Activated CD4-positive, alpha-beta T cell treated with anti-CD3 and anti-CD28 coated beads, Interleukin-2, amount 50 U/mL, for 16 hours (primary cell): ENCODE results near the gene CUX1.
"Not testable (repeated sequence)": the region's sequence is repeated elsewhere in the genome, so short reads cannot be mapped to it uniquely, and the experiment has no call there.

Experiments used
- DNase-seq: peaks from one replicate; pipeline ENCODE4 v3.0.0-alpha.2; 2020

Gene CUX1

GRCh38 chr7:102111061-102112041, 293.9 kb downstream of the CUX1 start:
- no peak for DNase-seq

GRCh38 chr7:102115181-102115580, 297.8 kb downstream of the CUX1 start:
- DNase-seq, result no peak

- DNase-seq, result no peak
These were observed 298.5 kb downstream of the CUX1 start for GRCh38 chr7:102115931-102116330.

DNA sequence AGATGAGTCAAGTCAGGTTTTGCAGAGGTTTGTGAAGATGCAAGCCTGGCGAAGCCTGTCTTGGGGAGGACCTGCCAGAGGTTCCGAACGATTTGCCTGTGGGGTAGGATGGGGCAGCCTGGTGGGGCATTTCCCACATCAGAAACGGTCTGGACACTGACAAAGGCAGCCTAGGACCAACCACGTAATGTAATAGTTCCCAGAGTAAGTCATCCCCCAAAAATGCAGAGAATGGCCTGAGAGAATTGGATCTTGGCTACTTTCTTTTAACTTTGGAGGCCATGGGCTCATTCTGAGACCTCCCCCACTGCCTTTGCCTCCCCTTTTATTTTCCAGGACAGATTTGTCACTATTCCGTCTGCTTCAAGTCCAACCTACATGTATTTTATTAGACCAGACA, 300.3 kb downstream of the CUX1 start:
- DNase-seq, result no peak

- no peak for DNase-seq
These were observed 301.8 kb downstream of the CUX1 start for GRCh38 chr7:102119213-102119651.

GRCh38 chr7:102119925-102120324, 302.5 kb downstream of the CUX1 start:
- no peak for DNase-seq

GRCh38 chr7:102120666-102121195, 303.3 kb downstream of the CUX1 start:
- no peak for DNase-seq

- peak; percentile 30 for DNase-seq
These were observed 304.6 kb downstream of the CUX1 start for GRCh38 chr7:102122026-102122425.

DNA sequence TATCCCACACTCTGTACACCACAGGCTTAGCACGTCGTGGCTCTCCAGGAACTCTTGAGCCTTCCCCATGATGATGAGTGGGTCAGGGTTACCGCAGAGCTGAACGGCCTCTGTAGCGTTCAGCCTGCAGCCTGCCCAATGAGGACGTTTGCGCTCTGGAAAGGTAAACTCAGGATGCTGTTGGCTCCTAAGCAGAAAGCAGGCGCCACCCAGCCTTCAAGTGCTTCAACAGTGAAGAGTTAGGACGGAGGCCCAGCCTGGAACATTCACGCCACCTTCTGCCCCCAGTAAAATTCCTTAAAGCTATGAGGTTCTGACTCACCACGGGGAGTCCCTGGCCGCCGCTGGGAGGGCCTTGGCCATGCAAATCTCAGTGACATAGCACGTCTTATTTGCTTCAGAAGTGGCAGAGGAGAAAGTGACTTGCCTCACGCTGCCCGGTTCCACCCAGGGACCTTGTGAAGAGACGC, 307.7 kb downstream of the CUX1 start:
- DNase-seq, result peak; percentile 8

GRCh38 chr7:102128303-102128702, 310.9 kb downstream of the CUX1 start:
- no peak for DNase-seq

DNA sequence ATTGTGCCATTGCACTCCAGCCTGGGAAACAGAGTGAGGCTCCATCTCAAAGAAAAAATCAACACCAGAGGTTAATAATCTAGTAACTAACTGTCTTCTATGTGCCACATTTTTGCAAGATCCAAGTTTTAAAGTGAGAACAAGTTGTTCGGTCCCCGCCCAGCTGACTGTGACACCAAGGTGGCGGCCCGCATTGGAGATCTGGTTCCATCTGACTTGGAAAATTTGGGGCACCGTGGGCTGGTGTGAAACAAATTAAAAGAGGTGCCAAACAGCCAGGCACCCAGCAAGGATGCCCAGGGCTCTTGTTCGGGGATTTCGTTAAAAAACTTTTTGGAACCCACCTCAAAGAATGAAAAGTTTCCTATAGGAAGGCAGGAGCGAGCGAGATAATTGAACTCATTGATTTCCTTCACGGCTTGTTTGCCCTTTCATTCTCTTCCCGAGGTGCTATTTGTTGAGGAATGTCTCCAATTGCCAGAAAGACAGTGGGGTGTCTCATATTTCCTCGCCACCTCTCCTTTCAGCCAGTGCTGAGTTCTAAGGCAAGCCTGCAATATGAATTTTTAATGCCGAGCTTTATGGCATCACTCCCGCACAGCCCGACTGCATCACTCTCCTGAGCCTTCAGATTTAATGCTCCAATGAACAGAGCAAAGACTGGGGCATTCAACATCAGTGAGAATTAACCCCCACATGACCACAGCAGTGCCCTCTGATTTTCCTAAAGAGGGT, 312.4 kb downstream of the CUX1 start:
- DNase-seq, result no peak

DNA sequence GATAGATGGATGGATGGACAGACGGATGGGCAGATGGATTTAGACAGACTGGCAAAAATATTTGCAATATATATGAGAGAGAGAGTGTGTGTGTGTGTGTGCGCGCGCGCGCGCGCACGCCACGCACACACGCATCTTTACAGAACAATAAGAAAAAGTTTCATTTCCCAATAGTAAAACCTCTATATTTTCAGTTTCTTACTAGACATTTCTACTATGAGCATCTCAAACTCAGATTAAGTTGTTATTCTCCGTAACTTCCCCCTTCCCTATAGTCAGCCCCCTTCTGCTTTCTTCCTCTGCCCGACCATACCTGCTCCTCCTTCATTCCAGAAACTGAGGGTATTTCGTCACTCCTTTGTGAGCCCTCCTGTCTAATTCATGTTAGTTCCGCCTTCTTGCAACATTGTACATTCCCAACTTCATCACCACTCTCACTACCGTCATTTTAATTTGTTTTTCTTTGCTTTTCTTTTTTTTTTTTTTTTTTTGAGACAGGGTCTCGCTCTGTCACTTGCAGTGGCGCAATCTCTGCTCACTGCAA, 314.9 kb downstream of the CUX1 start:
- DNase-seq, result no peak

DNA sequence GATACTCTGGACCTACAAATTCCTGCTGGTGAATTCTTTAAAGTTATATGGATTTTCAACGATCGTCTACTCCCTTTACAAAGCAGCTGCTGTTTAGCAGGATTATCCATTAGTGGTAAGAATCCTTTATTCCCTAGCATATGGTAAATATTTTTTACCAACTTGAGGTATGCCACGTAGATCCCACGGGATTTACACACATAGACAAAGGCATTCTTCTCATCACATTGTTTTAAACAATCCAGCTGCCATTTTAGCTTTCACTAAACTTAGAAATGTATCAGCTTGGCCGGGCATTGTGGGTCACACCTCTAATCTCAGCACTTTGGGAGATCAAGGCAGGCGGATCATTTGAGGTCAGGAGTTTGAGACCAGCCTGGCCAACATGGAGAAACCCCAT, 321.2 kb downstream of the CUX1 start:
- DNase-seq, result no peak

- no peak for DNase-seq
These were observed 323.5 kb downstream of the CUX1 start for GRCh38 chr7:102140952-102141370.

GRCh38 chr7:102142433-102142832, 325.0 kb downstream of the CUX1 start:
- not testable (repeated sequence) for DNase-seq

DNA sequence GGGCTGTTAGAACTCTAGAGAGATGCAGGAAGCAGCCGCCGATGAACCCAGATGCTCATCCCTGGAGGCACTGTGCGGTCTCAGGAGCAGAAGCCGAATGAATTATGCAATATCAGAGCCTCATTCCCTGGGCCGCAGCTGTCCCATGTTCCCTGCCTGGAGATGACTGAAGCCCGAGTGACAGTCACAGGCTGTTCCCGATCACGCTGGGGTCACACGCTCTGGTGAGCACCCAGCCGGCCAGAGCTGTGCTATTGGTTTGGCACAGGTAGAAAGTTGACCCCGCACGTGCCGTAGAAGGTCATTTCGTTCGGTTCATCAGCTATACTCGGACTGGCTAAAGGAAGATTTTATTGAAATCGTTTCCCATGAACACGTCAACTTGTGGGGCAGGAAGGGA, 328.7 kb downstream of the CUX1 start:
- no peak for DNase-seq

DNA sequence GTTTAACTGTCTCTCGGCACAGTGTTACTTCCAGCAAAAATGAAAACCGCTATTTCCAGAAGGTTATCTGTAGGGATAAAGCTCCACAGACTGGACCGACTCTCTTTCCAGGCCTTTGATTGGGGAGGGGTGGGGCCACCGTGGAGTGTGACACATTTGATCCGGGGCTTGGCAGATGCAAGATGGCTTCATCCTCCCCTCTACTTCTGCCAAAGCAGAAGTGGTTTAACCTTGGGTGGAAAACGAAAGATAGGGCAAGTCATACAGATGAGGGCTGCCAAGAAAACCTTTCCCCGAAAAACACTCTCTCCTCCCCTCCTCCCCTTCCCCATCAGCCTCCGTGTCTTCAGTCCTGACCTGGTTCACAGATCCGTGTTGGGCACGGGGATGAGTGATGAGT, 329.6 kb downstream of the CUX1 start:
- no peak for DNase-seq

DNA sequence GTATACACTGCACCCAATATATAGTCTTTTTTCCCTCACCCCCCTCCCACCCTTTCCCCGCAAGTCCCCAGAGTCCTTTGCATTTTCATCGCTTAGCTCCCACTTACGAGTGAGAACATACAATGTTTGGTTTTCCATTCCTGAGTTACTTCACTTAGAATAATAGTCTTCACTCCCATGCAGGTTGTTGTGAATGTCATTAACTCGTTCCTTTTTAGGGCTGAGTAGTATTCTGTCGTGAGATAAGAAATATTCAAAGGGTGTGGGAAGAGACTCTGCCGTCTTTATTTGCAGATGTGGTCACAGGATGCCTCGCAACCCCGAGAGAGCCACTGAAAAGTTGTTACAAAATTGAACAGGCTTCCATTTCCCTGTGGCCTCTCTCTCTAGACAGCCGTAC, 331.4 kb downstream of the CUX1 start:
- no peak for DNase-seq

- no peak for DNase-seq
These were observed 332.0 kb downstream of the CUX1 start for GRCh38 chr7:102149416-102149815.

DNA sequence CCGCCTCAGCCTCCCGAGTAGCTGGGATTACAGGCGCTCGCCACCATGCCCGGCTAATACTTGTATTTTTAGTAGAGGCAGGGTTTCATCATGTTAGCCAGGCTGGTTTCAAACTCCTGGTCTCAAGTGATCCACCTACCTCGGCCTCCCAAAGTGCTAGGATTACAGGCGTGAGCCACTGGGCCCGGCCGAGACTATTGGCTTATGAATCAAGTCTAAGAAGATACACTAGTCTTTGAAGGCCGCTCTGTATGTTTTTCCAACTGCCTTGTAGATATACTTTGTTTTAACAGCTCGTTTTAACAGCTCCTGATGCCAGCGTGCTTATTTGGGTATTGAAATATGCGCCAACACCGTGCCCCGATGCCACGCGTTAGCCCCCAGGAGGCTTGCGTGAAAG, 332.8 kb downstream of the CUX1 start:
- DNase-seq, result no peak

DNA sequence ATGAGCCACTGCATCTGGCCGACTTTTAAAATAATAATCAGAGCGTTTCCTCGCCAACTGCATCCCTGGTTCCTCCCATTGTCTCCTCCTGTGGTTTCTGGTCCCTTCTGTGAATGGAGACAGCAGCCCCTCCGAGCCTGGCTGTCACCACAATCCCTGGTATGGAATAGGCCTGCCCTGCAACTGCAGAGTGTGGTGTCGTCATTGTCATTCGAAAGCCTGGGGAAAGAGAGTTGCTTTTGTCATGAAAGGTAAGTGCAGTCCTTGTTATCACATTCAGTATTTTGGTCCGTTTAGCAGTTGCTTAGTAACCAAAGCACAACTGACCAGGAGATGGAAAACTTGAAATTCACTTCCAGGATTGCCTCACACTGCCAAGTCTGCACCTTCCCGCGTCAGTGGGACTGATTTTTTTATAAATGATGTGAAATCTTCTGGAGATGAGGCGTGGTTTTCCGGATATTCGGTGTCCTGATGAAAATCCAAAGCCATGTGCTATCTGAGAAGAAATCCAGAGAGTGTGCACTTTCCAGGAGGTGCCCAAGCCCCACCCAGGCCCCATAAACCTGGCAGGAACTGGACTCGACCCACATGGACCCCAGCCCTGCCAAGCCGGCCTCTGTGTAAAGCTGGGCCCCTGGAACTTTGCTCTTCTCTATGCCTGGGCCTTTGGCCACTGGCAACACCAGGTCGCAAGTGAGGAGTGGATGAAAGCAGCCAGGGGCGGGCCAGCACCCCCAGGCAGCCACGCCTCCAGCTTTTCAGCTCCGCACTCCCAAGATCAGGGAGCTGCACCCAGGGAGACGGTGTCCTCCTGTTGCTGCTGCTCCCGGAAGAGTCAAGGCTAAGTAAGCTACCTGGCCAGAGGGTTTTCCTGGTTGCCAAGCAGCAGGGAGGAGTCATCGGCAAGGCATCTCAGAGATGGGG, 335.5 kb downstream of the CUX1 start:
- no peak for DNase-seq

DNA sequence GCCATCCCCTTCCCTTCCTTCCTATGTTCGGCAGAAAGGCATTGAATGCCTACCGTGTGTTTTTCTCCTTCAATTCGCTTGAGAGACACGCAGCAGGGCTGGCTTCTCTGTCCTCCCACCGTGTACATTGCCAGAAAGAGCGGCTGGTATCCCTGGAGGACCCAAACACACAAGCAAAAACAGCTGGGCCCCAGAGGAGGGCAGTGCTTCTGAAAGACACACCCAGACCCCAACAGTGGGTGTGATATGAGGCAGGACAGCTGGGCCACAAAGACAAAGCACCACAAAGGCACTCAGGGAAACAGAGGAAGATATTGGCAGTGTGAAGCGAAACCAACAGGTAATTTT, 336.1 kb downstream of the CUX1 start:
- no peak for DNase-seq
